ENCODE data around the gene CLEC19A. TPM values are rescaled to one million over a fixed set of nuclear protein-coding genes. Genes with fewer than 3 reads are reported as not detected.

The CLEC19A gene
- total RNA-seq, 1 experiment from 2014 or later, result not detected

DNA sequence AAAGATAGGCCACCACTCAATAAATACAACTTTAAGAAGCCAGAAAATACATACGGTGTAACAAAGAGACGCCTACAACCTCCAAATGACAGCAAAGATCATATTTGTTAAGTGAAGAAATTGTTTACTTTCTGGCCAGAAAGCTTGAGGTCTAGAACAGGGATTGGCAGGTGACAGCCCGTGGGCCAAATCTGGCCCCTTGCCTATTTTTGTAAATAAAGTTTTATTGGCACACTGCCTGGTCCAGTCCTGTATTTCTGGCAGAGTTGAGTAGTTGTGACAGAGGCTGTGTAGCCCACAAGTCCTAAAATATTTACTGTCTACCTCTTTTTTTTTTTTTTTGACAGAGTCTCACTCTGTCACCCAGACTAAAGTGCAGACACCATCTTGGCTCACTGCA lies 3.4 kb upstream of the CLEC19A start:
- no peak overlapping the region for H3K4me3 ChIP-seq (ENCODE audit: low read depth, low read length, poor library complexity, severe bottlenecking)
- no peaks in the 10 kb centered on the region for H3K27me3 ChIP-seq (replicated peaks; ENCODE audit: insufficient read depth, low read depth, low read length, poor library complexity)
- CTCF ChIA-PET, result no interaction called here
- BruUV-seq (replicated peaks), result no TSS peak
- H3K4me1 ChIP-seq (ENCODE audit: insufficient read depth, low read length, poor library complexity, severe bottlenecking), result no peaks in the 10 kb centered on the region
- POLR2A ChIA-PET (ENCODE audit: low non-redundant PET), result no interaction called here
- no peak overlapping the region for H3K27ac ChIP-seq (ENCODE audit: low read depth, low read length, poor library complexity, severe bottlenecking)
- no peak for TF ChIP-seq EZH2 (IDR thresholded peaks at IDR 0.05; ENCODE audit: borderline replicate concordance, low read depth, low read length, poor library complexity, severe bottlenecking)
- TF ChIP-seq, protein P1, sequence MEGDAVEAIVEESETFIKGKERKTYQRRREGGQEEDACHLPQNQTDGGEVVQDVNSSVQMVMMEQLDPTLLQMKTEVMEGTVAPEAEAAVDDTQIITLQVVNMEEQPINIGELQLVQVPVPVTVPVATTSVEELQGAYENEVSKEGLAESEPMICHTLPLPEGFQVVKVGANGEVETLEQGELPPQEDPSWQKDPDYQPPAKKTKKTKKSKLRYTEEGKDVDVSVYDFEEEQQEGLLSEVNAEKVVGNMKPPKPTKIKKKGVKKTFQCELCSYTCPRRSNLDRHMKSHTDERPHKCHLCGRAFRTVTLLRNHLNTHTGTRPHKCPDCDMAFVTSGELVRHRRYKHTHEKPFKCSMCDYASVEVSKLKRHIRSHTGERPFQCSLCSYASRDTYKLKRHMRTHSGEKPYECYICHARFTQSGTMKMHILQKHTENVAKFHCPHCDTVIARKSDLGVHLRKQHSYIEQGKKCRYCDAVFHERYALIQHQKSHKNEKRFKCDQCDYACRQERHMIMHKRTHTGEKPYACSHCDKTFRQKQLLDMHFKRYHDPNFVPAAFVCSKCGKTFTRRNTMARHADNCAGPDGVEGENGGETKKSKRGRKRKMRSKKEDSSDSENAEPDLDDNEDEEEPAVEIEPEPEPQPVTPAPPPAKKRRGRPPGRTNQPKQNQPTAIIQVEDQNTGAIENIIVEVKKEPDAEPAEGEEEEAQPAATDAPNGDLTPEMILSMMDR (conservative IDR thresholded peaks at IDR 0.05; ENCODE audit: low read depth, low read length), result no peak
- no peaks in the 10 kb centered on the region for H3K36me3 ChIP-seq (ENCODE audit: insufficient read depth, low read length, poor library complexity, severe bottlenecking)
- no peaks in the 10 kb centered on the region for H3K9me3 ChIP-seq (ENCODE audit: low read depth, low read length, poor library complexity, severe bottlenecking)
- intact Hi-C loops (cut with micrococcal nuclease; ENCODE audit: unreplicated experiment), result no loop called here
- DNase-seq (ENCODE audit: low spot score), result no peak

DNA sequence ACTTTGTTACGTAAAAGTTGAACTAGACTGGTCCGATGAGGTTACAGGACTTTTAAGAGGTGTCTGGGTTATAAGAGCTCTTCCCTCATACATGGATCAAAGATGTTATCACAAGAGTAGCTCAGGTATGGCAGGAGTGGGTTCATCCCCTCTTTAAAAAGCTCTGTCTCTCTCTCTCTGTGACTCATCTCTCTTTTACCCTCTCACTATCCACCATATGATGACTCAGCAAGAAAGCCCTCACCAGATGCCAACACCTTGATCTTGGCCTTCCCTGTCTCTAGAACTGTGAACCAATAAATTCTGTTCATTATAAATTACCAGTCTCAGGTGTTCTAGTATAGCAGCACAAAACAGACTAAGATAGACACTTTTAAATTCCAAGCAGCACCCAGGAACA lies 1.9 kb upstream of the CLEC19A start:
- ChIA-PET POLR2A (ENCODE audit: low non-redundant PET) (no interaction called here), CTCF (no interaction called here)
- intact Hi-C loops (cut with micrococcal nuclease; ENCODE audit: unreplicated experiment), result no loop called here
- DNase-seq (ENCODE audit: low spot score), result no peak
- no peak overlapping the region for H3K27ac ChIP-seq (ENCODE audit: low read depth, low read length, poor library complexity, severe bottlenecking)
- no peak for TF ChIP-seq EZH2 (IDR thresholded peaks at IDR 0.05; ENCODE audit: borderline replicate concordance, low read depth, low read length, poor library complexity, severe bottlenecking)
- TF ChIP-seq, protein P1 (conservative IDR thresholded peaks at IDR 0.05; ENCODE audit: low read depth, low read length), result no peak
- no TSS peak for BruUV-seq (replicated peaks)
- H3K4me3 ChIP-seq (ENCODE audit: low read depth, low read length, poor library complexity, severe bottlenecking), result no peak overlapping the region
- H3K4me1 ChIP-seq (ENCODE audit: insufficient read depth, low read length, poor library complexity, severe bottlenecking), result no peaks in the 10 kb centered on the region
- H3K9me3 ChIP-seq (ENCODE audit: low read depth, low read length, poor library complexity, severe bottlenecking), result no peaks in the 10 kb centered on the region
- no peaks in the 10 kb centered on the region for H3K36me3 ChIP-seq (ENCODE audit: insufficient read depth, low read length, poor library complexity, severe bottlenecking)
- H3K27me3 ChIP-seq (replicated peaks; ENCODE audit: insufficient read depth, low read depth, low read length, poor library complexity), result no peaks in the 10 kb centered on the region

DNA sequence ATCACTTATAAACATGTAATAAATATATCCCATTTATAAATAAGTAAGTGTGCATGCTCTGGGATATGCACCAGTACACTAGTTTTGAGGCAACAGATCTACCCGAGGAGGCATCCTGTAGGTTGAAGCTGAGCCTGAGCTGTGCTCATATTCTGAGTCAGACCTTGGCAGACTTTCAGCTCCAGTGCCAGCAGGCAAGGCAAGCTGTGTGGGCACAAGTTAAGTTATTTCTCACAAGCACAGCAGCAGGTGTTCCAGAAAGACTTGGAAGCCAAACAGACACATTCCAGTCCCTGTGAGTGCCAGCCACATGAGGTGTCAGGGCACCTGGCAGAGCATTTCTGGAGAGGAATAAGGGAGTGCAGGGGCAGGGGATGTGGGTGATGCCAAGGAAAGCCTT lies 1.3 kb upstream of the CLEC19A start:
- H3K36me3 ChIP-seq (ENCODE audit: insufficient read depth, low read length, poor library complexity, severe bottlenecking), result no peaks in the 10 kb centered on the region
- peak; percentile 37 for DNase-seq (ENCODE audit: low spot score)
- H3K4me1 ChIP-seq (ENCODE audit: insufficient read depth, low read length, poor library complexity, severe bottlenecking), result no peaks in the 10 kb centered on the region
- no peak overlapping the region for H3K4me3 ChIP-seq (ENCODE audit: low read depth, low read length, poor library complexity, severe bottlenecking)
- CTCF ChIA-PET, result no interaction called here
- POLR2A ChIA-PET (ENCODE audit: low non-redundant PET), result no interaction called here
- H3K27me3 ChIP-seq (replicated peaks; ENCODE audit: insufficient read depth, low read depth, low read length, poor library complexity), result no peaks in the 10 kb centered on the region
- TF ChIP-seq EZH2 (IDR thresholded peaks at IDR 0.05; ENCODE audit: borderline replicate concordance, low read depth, low read length, poor library complexity, severe bottlenecking), result no peak
- TF ChIP-seq, protein P1 (conservative IDR thresholded peaks at IDR 0.05; ENCODE audit: low read depth, low read length), result no peak
- H3K27ac ChIP-seq (ENCODE audit: low read depth, low read length, poor library complexity, severe bottlenecking), result no peak overlapping the region
- no peaks in the 10 kb centered on the region for H3K9me3 ChIP-seq (ENCODE audit: low read depth, low read length, poor library complexity, severe bottlenecking)
- intact Hi-C loops (cut with micrococcal nuclease; ENCODE audit: unreplicated experiment), result no loop called here
- no TSS peak for BruUV-seq (replicated peaks)
